HG02970 (cell line): ENCODE data around the gene KCNQ1.

Source experiments
- ATAC-seq: cut with Tn5 transposase; IDR thresholded peaks from one replicate; pipeline ENCODE4 v1.9.1; 2021; ENCODE audit warnings: mild to moderate bottlenecking, moderate library complexity, moderate number of reproducible peaks; ENCODE audit not compliant: unreplicated experiment, low FRiP score

Gene KCNQ1

DNA sequence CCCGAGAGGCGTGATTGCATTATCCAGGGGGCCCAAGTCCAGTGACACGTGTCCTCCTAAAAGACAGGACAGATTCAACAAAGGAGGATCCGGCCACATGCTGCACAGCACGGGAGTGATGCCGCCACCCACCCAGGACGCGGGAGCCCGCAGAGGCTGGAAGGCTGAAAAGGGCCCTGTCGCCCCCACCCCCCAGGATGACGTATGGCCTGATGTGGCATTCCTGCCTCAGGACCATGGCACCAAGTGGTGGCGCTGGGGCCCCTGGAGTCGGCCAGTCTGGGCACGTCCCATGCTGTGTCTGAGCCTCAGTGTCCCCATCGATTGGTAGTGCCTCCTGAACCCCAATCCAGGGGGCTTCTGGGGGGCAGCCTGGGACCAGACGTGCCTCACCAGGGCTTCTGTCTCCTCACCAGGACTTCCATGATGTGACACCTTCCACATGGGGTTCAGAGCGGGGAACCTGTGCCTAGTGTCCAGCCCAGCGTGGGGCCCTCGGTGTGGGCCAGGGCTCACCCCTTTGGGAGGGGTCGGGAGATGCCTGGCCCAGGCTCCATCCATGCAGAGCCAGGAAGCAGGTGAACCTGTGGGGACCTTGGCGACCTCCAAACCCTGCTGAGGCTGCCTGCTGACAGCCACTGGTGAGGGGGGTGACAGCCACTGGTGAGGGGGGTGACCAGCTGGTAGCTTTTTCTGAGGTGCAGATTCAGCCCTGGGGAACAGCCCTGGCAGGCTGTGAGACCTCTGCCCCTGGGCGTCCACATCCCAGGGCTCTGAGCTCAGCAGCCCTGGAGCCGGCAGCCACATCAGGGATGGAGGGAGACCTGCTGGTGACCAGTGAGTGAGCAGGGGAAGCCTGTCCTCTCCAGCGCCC is 75.3 kb downstream of the KCNQ1 start:
- ATAC-seq: no peak

DNA sequence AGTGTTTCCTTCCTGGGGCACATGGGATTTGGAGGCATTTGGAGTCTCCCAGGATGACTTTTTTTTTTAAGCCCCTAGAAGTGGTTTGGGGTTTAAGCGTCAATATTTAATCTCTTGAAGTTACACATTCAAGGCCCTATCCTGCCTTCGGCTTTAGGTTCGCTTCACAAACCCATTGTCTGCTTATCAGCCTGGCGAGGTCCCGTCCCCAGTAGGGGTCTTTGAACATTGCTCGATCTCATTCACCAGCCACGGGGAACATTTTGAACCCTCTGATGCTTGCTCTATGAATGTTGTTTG is 75.9 kb downstream of the KCNQ1 start:
- no peak for ATAC-seq

DNA sequence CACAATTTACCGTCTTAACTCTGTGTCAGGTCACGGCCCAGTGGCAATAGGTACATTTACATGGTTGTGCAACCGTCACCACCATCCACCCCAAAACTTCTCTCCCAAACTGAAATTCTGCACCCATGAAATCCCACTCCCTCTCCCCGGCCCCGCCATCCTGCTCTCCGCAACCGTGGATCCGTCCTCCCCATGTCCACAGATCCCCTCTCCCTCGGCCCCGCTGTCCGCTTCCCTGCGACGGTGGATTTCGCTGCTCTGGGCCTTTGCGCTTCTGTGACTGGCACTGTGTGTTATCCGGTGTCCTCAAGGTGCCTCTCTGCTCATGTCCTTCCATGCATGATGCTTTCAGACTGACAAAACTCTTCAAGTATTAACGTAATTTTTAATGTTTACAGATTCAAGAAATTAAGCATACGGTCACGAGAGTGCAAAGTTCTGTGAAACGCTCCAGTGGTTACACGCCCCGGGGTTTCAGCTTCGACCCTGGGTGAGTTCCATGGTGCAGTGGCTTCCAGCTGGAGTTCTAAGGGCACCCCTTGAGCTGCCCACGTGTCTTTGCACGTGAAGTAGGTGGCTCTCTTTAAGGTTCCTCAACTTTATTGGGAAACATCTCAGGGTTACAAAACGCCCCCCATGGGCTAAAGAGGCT is 76.4 kb downstream of the KCNQ1 start:
- no peak for ATAC-seq

DNA sequence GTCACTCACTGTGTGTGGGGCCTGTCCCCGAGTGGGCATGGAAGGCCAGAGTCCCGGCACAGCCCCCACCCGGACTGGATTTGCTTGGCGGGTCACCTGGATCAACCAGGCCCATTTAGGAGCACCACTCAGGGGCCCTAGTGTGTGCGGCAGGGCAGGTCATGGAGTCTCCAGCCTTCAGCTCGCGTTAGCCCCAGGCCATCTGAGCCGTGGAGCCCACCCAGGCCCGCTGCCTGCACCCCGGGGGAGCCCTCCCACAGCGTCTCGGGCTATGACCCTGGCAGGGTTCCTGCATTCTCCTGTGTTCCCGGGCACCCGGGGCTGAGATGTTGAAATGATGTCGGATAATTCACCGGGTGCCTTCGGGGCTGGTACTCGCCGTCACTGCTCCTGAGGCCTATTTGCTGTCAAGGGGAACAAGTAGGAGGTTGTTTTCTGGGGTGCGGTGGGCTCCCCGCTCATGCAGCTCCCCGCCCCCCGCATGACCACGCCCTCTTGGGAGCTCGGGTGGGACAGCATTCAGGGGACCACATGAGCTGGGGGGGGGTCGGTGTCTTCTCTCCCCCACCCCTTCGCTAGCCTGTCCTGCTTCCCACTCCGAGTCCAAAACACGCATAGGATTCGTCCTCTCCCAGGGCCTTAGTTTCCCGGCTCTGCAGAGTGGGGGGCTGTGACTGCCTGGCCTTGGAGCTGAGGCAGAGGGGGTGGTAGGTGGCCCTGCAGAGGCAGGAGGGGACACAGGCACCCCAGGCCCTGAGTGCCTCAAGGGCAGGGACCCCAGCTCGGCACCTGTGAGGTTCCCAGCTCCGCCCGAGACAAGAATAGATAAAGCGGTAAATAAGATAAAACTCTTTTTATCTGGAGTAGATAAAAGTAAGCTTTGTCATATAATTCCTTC is 77.2 kb downstream of the KCNQ1 start:
- ATAC-seq: no peak

DNA sequence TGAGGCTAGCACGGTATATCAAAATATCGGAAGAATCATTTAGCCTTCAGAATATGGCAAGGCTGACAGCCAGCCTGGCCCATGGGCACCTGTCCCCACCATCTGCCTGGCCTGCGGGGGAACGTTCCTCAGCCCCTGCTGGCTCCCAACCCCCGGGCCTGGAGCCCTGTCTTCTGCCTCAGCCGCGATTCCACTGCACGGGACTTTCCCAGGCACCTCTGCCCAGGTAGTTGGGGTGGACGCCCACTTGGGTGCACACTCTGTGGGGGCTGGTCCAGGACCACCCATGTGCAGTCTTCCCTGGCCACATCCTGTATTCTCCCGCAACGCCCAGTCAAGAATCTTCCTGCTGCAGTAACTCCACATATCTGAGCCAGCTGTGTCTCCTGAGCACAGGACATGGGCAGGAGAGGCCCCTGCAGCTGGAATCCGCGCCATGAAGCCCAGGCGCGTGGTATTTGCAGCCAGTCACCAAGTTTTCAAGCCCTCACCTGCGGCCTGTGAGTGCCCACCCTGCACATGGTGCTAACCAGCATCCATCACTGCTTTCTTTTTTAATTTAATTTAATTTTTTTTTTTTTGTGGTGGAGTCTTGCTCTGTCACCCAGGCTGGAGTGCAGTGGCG is 77.9 kb downstream of the KCNQ1 start:
- no peak for ATAC-seq

DNA sequence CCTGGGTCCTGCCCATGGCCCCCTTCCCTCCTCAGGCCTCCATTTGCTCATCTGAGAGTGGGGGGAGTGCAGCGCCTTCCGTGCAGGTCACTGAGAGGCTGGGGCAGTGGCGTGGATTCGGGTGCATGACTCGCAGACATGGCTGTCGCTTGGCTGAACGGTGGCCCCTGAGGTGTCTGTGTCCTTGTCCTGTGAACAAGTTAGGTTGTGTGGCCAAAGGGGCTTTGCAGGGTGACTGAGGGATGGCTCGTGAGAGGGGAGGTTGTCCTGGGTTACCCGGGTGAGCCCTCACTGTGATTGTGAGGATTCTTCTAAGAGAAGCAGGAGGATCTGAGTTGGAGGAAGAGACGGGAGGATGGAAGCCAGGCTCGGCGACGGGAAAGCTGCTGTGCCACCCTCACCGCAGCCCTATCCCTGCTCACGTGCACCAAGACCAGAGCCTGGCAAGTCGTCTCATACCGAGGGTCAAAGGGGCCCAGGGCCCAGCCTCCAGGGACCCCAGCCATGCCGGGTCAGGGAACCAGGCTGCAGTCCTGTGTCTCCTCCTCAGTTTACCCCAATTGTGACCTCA is 79.1 kb downstream of the KCNQ1 start:
- no peak for ATAC-seq

DNA sequence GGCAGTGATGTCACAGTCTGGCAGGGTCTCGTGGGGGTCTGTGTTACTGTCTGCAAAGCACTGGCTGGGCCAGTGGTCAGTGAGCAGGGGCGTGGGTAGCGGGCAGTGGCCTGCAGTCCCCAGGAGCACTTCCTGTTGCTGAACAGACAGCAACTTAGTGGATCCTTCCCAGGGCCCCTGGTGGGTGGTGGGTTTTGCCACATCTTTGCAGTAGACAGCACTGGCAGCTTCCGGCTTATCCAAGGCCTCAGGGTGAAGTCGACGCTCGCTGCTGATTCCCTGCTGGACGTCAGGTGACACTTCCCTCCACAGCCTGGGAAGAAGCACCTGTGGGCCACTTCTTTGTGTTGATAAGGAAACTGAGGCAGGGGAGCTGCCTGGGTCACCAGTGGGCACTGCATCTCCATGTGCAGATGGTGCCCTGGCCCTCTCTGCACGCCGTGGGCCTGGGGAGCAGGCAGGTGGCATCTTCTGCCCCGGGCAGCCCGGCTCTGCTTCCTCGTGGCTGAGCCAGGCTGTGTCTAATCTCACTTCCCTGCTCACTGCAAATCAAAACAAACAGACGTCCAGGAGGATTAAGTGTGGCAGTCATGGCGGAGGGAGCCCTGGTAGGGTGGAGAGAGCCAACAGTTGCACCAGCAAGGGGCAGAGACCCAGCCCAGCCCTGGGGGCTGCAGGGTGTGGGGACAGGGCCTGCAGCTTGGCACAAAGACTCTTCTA is 79.8 kb downstream of the KCNQ1 start:
- no peak for ATAC-seq

DNA sequence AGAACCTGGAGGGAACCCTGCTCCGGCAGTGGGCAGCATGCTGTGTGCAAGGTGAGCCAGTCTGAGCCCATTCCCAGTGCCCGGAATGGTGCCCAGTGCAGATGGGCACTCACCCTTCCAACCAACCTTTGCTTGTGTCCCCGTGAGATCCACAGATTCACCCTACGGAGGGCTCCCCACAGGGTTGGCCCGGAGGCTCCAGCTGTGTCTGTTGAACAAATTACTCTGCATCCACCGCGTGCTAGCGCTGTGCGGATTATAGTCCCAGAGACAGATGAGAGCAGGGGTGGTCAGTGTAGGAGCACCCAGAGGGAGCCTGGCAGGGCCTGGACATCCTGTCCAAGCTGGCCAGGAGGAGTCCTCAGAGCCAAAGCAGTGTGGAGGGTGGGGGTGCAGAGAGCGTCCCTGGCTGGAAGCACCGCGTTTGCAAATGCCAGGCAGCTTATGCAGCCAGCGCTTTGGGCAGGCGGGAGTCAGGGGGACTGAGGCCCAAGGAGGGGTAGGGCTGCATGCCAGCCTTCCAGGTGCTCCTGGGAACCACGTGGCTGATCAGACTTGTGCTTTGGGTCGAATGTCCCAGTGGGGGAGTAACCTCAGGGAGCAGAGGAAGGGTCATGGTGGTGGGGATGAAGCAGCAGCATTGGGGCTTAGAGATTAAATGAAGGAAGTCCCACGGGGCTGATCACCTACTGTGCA is 80.5 kb downstream of the KCNQ1 start:
- no peak for ATAC-seq

DNA sequence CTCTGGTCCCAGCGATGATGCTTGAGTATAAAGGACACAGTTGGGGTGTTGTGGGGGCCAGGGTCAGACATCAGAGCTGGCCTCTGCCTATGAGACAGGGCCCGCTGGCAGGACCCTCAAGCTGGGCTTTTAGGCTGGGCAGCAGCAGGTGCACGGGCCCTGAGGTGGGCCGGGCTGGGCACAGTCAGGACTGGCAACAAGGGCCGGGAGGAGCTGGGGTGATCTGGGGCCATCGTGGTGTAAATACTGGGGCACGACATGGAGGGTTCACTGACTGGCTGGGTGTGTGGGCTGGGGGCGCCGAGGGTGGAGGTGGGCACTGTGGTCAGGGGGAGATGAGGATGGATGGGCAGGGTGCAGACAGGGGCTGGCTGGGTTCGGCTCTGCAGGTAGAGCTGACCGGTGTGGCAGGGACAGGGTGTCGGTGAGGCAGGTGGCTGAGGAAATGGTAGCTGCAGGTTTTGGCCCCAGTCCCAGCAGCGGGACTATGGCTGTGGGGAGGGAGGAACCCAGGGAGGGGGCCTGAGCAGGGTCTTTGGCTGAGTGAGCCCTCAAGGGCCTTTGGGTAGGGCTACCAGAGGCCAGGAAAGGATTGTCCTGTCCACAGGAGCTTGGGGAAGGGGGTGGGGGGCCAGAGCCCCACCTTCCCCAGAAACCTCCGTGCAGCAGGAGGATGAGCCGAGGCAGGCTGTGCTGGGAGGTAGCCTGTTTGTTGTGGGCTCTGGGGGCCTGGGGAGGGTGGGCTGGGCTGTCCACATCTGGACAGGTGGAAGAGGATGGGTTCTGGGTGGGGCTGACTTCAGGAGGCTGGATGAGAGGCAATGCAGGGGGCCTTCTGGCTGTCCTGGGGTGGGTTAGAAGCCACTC is 81.4 kb downstream of the KCNQ1 start:
- ATAC-seq: no peak

DNA sequence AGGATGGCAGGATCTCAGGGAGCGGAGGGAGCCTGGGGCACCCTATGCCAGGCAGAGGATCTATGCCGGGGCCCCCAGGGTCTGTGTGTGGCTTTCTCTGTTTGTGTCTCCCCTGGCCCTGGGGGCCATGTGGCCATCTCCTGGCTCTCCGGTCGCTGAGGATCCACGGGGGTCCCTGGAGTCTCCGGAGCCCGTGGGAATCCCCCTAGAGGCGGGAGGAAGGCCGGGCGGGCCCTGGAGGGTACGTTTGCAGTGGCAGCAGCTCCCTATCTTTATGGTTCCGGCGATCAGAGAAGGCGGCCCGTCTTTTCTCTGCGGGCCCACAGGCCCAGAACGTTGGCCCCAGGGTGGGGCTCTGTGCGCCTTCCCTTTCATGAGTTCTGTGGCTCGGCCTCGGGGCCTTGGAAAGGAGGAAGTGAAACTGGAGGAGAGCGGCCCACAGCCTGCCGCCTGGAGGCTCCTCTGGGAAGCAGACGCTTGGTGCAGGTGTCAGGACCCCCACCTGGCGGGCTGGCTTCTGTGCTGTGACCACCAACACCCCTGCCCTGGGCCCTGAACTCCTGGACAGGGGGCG is 82.1 kb downstream of the KCNQ1 start:
- ATAC-seq: no peak

DNA sequence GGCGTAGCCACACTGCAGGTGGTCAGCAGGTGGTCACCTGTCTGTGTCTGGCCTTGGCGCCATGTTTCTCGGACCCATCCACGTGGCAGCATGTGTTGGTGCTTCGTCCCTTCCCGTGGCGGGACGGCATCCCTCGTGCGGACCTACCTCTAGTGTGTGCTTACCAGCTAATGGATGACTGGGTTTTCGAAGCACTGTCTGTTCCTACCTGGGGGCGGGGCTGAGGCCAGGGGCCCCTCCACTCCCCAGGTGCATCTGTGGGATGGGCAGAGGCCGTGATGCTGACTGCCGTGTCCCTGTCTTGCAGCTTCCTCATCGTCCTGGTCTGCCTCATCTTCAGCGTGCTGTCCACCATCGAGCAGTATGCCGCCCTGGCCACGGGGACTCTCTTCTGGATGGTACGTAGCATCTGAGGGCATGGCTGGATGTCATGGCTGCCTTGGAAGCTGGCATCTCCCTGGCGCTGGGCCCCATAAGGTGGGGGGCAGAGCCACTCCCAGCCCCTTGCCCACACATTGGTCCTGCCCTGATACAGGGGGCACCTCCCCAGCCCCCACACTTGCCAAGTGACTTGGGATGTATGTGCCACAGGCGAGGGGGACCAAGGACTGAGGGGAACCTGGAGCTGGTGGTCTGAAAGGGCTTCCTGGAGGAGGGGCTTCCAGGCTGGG is 82.9 kb downstream of the KCNQ1 start:
- no peak for ATAC-seq

DNA sequence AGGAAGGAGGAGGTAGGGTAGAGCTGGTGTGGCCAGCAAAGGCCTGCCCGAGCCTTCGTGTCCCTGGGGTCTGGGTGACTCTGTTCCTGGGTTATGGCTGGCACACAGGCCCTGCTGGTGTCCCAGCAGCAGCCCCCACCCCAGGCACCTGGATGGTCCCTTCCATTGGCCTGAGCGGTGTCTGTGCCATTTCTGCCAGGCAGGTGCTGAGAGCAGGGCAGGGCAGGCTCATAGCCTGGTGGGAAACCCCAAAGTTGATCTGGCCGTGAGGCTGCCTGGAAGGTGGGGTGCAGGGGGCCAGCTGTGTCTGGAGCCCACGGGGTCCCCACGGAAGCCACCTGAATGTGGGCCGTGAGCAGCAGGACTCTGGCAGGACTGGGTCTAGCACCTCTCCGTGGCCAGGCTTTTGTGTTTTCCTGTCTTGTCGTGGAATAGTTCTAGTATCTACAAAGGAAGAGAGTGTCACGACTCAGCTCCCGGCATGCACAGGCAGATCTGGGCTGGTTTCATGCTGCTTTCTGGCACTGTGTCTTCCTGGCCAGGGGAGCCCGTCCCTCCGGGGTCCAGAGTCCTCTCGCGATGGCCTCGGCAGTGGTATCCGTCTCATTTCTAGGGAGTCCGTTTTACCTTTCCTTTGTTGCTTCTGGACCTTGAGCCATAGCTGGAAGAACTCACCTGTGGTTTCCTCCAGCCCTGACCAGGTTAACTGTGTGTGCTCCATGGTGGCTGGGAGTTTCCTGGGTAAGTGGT is 83.7 kb downstream of the KCNQ1 start:
- ATAC-seq: no peak

DNA sequence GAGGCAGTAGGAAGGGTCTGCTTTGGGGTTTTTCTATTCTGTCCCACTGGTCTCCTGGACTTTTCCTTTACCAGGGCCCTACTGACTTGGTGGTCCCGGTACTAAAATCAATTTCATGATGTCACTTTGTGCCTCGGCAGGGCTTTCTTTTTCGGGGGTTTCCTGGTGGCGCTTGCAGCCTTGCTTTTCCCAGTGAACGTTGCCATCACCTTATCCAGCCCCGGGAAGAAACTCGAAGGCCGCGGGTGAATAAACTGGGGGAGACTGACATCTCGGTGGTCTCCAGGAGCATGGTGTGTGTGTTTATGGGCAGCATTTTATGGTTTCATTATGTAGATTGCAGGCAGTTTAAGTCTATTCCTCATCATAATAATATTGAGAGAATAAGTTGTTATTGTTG is 84.4 kb downstream of the KCNQ1 start:
- ATAC-seq: no peak

DNA sequence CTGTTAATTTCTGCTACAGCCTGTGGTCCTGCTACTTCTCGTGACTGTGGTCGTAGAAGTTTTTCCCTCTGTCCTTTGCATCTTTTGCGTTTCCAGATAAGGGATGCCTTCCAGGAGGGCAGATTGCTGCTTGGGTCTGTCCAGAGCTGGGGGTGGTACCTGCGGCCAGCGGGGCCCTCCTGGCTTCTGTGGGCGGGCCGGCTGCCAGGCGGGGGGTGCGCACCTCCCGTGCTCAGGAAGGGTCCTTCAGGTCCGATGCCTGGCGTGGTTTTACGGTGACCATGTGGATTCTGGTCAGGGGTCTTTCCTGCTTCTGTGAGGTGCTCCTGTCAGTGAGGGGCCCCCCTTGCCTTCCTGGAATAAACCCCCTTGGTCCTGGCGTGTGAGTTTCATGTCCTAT is 84.8 kb downstream of the KCNQ1 start:
- ATAC-seq: no peak

DNA sequence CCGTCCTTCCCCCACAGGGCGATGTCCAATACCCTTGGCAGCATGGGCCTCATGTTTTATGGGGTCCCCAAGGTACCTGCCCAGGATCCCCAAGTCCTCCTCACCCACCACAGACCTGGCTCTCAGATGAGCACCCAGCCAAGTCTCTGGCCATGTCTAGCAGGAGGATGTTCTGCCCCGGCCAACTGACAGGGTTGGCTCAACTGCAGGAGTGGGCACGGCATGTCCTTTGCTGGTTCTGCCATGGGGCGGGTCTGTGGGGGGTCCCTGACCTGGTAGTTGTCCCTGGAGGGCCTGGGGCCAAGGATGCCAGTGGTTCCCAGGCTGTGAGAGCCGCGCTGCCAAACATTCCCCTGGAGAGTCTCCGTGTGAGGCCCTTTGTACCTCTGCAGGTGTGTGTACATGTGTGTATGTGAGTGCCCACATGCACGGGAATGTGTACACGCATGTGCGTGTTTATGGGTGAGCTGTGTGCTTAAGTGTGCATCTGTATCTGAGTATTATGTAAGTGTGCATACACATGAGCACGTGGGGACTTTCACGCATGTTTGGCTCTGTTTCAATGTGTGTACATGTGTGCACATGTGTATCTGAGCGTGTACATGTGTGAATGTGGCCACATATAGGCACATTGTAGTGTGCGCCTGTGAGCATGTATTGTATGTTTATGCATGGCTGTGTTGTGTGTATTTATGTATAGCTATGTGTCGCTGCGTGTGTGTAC is 85.5 kb downstream of the KCNQ1 start:
- no peak for ATAC-seq

DNA sequence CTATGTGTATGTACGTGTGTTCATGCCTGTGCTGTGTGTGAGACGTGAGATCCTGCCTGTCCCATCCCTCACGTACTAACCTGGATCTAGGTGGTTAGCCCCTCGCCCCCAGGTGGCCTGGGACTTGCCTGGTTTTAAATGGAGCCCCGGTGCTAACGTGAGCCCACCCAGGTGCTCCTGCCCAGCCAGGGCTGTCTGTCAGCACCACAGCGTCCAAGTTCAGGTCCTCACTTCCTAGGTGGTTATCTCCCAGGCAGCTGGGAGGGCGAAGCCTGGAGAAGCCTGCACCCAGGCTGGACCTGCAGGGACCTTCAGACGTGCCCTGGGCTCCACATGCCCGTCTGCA is 86.0 kb downstream of the KCNQ1 start:
- ATAC-seq: no peak
